ENCODE data around the gene SALL4. TPM values are rescaled to one million over a fixed set of nuclear protein-coding genes. Genes with fewer than 3 reads are reported as not detected.

The SALL4 gene
- total RNA-seq, 6 experiments from 2014 or later, result 0.24 to 0.63 (median 0.40) TPM

- ATAC-seq (no peak), DNase-seq (no peak)
- intact Hi-C loops (cut with DNase I), result no loop called here
- TF ChIP-seq POLR2A (IDR thresholded peaks at IDR 0.05) (no peak), CTCF (IDR thresholded peaks at IDR 0.05) (no peak)
- no peaks in the 10 kb centered on the region for H3K36me3 ChIP-seq
- no peak overlapping the region for H3K4me3 ChIP-seq
- H3K27ac ChIP-seq, result no peak overlapping the region
- H3K4me1 ChIP-seq, result no peaks in the 10 kb centered on the region
- no peaks in the 10 kb centered on the region for H3K27me3 ChIP-seq
- H3K9me3 ChIP-seq, result no peaks in the 10 kb centered on the region
- WGBS (ENCODE audit: insufficient coverage, low coverage, low lambda C conversion rate, missing lambda C conversion rate), result 87% methylated on average over 4 of the region's 4 CpGs
These were observed 10.5 kb upstream of the SALL4 start for GRCh38 chr20:51812861-51813260.

- 75% methylated on average over 8 of the region's 8 CpGs for WGBS (ENCODE audit: insufficient coverage, low coverage, low lambda C conversion rate, missing lambda C conversion rate)
- Histone ChIP-seq H3K27ac (no peak overlapping the region), H3K27me3 (no peaks in the 10 kb centered on the region), H3K9me3 (no peaks in the 10 kb centered on the region), H3K4me3 (no peak overlapping the region), H3K4me1 (no peaks in the 10 kb centered on the region), H3K36me3 (no peaks in the 10 kb centered on the region)
- ATAC-seq (no peak), DNase-seq (no peak)
- intact Hi-C loops (cut with DNase I), result no loop called here
- TF ChIP-seq POLR2A (IDR thresholded peaks at IDR 0.05) (no peak), CTCF (IDR thresholded peaks at IDR 0.05) (no peak)
These were observed 9.3 kb upstream of the SALL4 start for GRCh38 chr20:51811514-51812128.

- intact Hi-C loops (cut with DNase I), result no loop called here
- no peak for TF ChIP-seq POLR2A (IDR thresholded peaks at IDR 0.05)
- Histone ChIP-seq H3K4me3 (no peak overlapping the region), H3K4me1 (no peaks in the 10 kb centered on the region), H3K27me3 (no peaks in the 10 kb centered on the region), H3K36me3 (no peaks in the 10 kb centered on the region), H3K9me3 (no peaks in the 10 kb centered on the region), H3K27ac (no peak overlapping the region)
- ATAC-seq, result no peak
- DNase-seq, result no peak
- 63% methylated on average over 3 of the region's 3 CpGs for WGBS (ENCODE audit: insufficient coverage, low coverage, low lambda C conversion rate, missing lambda C conversion rate)
These were observed 8.7 kb upstream of the SALL4 start for GRCh38 chr20:51811042-51811355.

GRCh38 chr20:51810155-51811041 is 8.1 kb upstream of the SALL4 start:
- TF ChIP-seq POLR2A (IDR thresholded peaks at IDR 0.05) (no peak), CTCF (IDR thresholded peaks at IDR 0.05) (no peak)
- no peak for DNase-seq
- H3K27me3 ChIP-seq, result no peaks in the 10 kb centered on the region
- H3K36me3 ChIP-seq, result no peaks in the 10 kb centered on the region
- intact Hi-C loops (cut with DNase I), result no loop called here
- no peak overlapping the region for H3K27ac ChIP-seq
- H3K9me3 ChIP-seq, result no peaks in the 10 kb centered on the region
- H3K4me1 ChIP-seq, result no peaks in the 10 kb centered on the region
- ATAC-seq, result no peak
- H3K4me3 ChIP-seq, result no peak overlapping the region
- WGBS (ENCODE audit: insufficient coverage, low coverage, low lambda C conversion rate, missing lambda C conversion rate), result 77% methylated on average over 13 of the region's 13 CpGs

- intact Hi-C loops (cut with DNase I), result loop anchor here in 1 of 2 donors (5.0 kb wide), 1 partner anchor 275 kb away; no protein-coding TSS in a partner anchor
- no peaks in the 10 kb centered on the region for H3K27me3 ChIP-seq
- 61% methylated on average over 5 of the region's 5 CpGs for WGBS (ENCODE audit: insufficient coverage, low coverage, low lambda C conversion rate, missing lambda C conversion rate)
These were observed 5.5 kb upstream of the SALL4 start for GRCh38 chr20:51807720-51808250.

More at GRCh38 chr20:51807720-51808250, 5.5 kb upstream of the SALL4 start:
- no peak overlapping the region for H3K4me3 ChIP-seq
- no peak overlapping the region for H3K27ac ChIP-seq
- ATAC-seq (no peak), DNase-seq (no peak)
- no peaks in the 10 kb centered on the region for H3K36me3 ChIP-seq
- H3K4me1 ChIP-seq, result no peaks in the 10 kb centered on the region
- no peak for TF ChIP-seq CTCF (IDR thresholded peaks at IDR 0.05)
- TF ChIP-seq POLR2A (IDR thresholded peaks at IDR 0.05), result no peak
- no peaks in the 10 kb centered on the region for H3K9me3 ChIP-seq

All from right lobe of liver (tissue), 6 donors.